Measurements from ENCODE around the gene ARHGEF38.

The ARHGEF38 gene

DNA sequence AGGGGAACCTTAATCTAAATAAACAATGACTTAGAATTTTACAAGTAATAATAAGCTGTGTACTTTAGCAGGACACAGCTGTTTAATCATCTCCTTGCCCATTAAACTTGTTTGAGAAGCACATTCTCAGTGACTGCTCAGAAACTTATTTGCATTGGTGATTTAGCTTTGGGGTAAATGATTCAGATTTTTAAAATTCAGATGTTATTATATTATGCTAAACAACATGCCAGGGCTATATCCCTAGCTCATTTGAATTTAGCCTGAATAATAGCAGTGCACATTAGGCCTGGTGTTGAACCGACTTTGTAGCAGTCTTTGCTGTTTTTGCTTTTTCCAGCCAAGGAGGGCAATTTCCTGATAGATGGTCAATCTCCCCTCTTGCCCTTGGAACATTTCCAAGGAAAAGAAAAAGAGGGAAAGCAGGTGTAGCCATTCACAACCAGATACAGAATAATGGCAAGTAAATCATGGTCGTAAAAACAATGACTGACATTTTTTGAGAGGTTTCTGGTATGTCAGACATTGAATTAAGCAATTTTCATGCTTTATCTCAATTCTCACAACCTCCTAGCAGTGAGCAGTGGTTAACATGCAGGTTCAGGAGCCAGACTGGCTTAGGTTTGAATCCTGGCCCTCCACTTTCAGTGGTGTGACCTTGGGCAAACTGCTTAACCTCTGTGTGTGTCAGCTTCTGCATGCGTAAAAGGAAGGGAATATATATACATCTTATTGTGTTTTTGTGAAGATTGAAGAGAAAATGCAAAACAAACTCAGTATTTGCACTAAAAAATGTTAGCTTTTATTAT is 16.8 kb downstream of the ARHGEF38 start:
- Histone ChIP-seq H3K14ac (ENCODE audit: low read length) (no peak overlapping the region), H2BK5ac (ENCODE audit: low read depth, low read length, poor library complexity) (no peak overlapping the region), H3K4me1 (ENCODE audit: control insufficient read depth in 1 of 2, insufficient read depth in 2 of 2, low read length in 2 of 2) (no peaks in the 10 kb centered on the region), H3K79me1 (ENCODE audit: low read length) (no peaks in the 10 kb centered on the region), H3K9me3 (ENCODE audit: insufficient read depth, low read depth, low read length) (no peaks in the 10 kb centered on the region), H3K27me3 (ENCODE audit: insufficient read depth, low read length) (no peaks in the 10 kb centered on the region), H3K36me3 (ENCODE audit: control insufficient read depth in 1 of 2, insufficient read depth in 2 of 2, low read length in 2 of 2) (no peaks in the 10 kb centered on the region), H4K8ac (ENCODE audit: low read depth, low read length) (no peak overlapping the region), H3K79me2 (ENCODE audit: control insufficient read depth, insufficient read depth, low read length, poor library complexity) (no peaks in the 10 kb centered on the region), H2AK5ac (ENCODE audit: low read length) (no peak overlapping the region), H3K4ac (ENCODE audit: low read depth, low read length) (no peak overlapping the region), H2BK12ac (ENCODE audit: low read length) (no peak overlapping the region), H3K23ac (ENCODE audit: low read length) (peak overlapping the region; percentile 25), H3K4me2 (ENCODE audit: low read length) (no peak overlapping the region), H3K27ac (ENCODE audit: low read depth, low read length) (no peak overlapping the region), H2BK120ac (ENCODE audit: insufficient read depth, low read length, poor library complexity) (no peak overlapping the region), H4K12ac (ENCODE audit: low read depth, low read length) (no peak overlapping the region), H2AFZ (ENCODE audit: insufficient read depth, low read length, poor library complexity) (no peak overlapping the region), H3K9ac (ENCODE audit: low read length) (no peak overlapping the region), H4K91ac (ENCODE audit: low read depth, low read length) (no peak overlapping the region), H3K4me3 (ENCODE audit: low read depth, low read length) (no peak overlapping the region), H3K18ac (ENCODE audit: low read length) (no peak overlapping the region)
- peak; percentile 2 to 55 for DNase-seq
- no CpG with 5 or more reads among the region's 3 CpGs for WGBS (ENCODE audit: extremely low coverage, insufficient coverage, insufficient read length)

DNA sequence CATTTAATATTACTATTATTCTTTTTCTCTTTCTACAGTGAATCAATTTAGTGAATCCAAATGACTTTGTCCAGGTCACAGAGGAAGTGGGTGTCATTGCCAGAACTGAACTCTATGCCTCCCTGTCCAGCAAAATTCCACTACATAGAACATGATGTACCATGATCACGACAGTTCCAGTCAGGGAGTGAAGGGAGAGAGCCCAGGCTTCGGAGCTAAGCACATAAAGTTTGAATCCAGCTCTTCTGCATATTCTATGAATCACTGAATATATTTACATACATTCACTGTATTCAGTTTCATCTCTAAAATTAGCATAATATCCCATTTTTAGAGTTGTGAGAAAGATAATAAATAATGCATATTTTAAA is 17.4 kb downstream of the ARHGEF38 start:
- Histone ChIP-seq H4K12ac (ENCODE audit: low read depth, low read length) (no peak overlapping the region), H3K14ac (ENCODE audit: low read length) (no peak overlapping the region), H4K8ac (ENCODE audit: low read depth, low read length) (no peak overlapping the region), H3K4ac (ENCODE audit: low read depth, low read length) (no peak overlapping the region), H3K27ac (ENCODE audit: low read depth, low read length) (no peak overlapping the region), H3K4me2 (ENCODE audit: low read length) (no peak overlapping the region), H3K79me1 (ENCODE audit: low read length) (no peaks in the 10 kb centered on the region), H2AFZ (ENCODE audit: insufficient read depth, low read length, poor library complexity) (no peak overlapping the region), H3K23ac (ENCODE audit: low read length) (no peak overlapping the region), H3K36me3 (ENCODE audit: control insufficient read depth in 1 of 2, insufficient read depth in 2 of 2, low read length in 2 of 2) (no peaks in the 10 kb centered on the region), H3K27me3 (ENCODE audit: insufficient read depth, low read length) (no peaks in the 10 kb centered on the region), H2BK5ac (ENCODE audit: low read depth, low read length, poor library complexity) (no peak overlapping the region), H3K4me3 (ENCODE audit: low read depth, low read length) (no peak overlapping the region), H3K79me2 (ENCODE audit: control insufficient read depth, insufficient read depth, low read length, poor library complexity) (no peaks in the 10 kb centered on the region), H3K4me1 (ENCODE audit: control insufficient read depth in 1 of 2, insufficient read depth in 2 of 2, low read length in 2 of 2) (no peaks in the 10 kb centered on the region), H2BK120ac (ENCODE audit: insufficient read depth, low read length, poor library complexity) (no peak overlapping the region), H2AK5ac (ENCODE audit: low read length) (no peak overlapping the region), H4K91ac (ENCODE audit: low read depth, low read length) (no peak overlapping the region), H3K9me3 (ENCODE audit: insufficient read depth, low read depth, low read length) (no peaks in the 10 kb centered on the region), H2BK12ac (ENCODE audit: low read length) (no peak overlapping the region), H3K9ac (ENCODE audit: low read length) (no peak overlapping the region), H3K18ac (ENCODE audit: low read length) (no peak overlapping the region)
- DNase-seq: no peak
- no CpG with 5 or more reads among the region's 2 CpGs for WGBS (ENCODE audit: extremely low coverage, insufficient coverage, insufficient read length)

GRCh38 chr4:105572296-105572695 is 19.9 kb downstream of the ARHGEF38 start:
- H3K4me3 ChIP-seq (ENCODE audit: low read depth, low read length): no peak overlapping the region
- no peak overlapping the region for H3K4ac ChIP-seq (ENCODE audit: low read depth, low read length)
- no peak overlapping the region for H3K18ac ChIP-seq (ENCODE audit: low read length)
- no peak overlapping the region for H3K23ac ChIP-seq (ENCODE audit: low read length)
- H2AFZ ChIP-seq (ENCODE audit: insufficient read depth, low read length, poor library complexity): no peak overlapping the region
- no peak overlapping the region for H2AK5ac ChIP-seq (ENCODE audit: low read length)
- no peak overlapping the region for H4K12ac ChIP-seq (ENCODE audit: low read depth, low read length)
- H3K36me3 ChIP-seq (ENCODE audit: control insufficient read depth in 1 of 2, insufficient read depth in 2 of 2, low read length in 2 of 2): no peaks in the 10 kb centered on the region
- no peak overlapping the region for H3K14ac ChIP-seq (ENCODE audit: low read length)
- no CpG with 5 or more reads among the region's 3 CpGs for WGBS (ENCODE audit: extremely low coverage, insufficient coverage, insufficient read length)
- H2BK12ac ChIP-seq (ENCODE audit: low read length): no peak overlapping the region
- H3K4me1 ChIP-seq (ENCODE audit: control insufficient read depth in 1 of 2, insufficient read depth in 2 of 2, low read length in 2 of 2): no peaks in the 10 kb centered on the region
- H4K8ac ChIP-seq (ENCODE audit: low read depth, low read length): no peak overlapping the region
- H3K9me3 ChIP-seq (ENCODE audit: insufficient read depth, low read depth, low read length): no peaks in the 10 kb centered on the region
- DNase-seq: no peak
- H3K27me3 ChIP-seq (ENCODE audit: insufficient read depth, low read length): no peaks in the 10 kb centered on the region
- H3K4me2 ChIP-seq (ENCODE audit: low read length): no peak overlapping the region
- H3K79me1 ChIP-seq (ENCODE audit: low read length): no peaks in the 10 kb centered on the region
- no peaks in the 10 kb centered on the region for H3K79me2 ChIP-seq (ENCODE audit: control insufficient read depth, insufficient read depth, low read length, poor library complexity)
- H2BK5ac ChIP-seq (ENCODE audit: low read depth, low read length, poor library complexity): no peak overlapping the region
- no peak overlapping the region for H2BK120ac ChIP-seq (ENCODE audit: insufficient read depth, low read length, poor library complexity)
- no peak overlapping the region for H3K9ac ChIP-seq (ENCODE audit: low read length)
- H4K91ac ChIP-seq (ENCODE audit: low read depth, low read length): no peak overlapping the region
- H3K27ac ChIP-seq (ENCODE audit: low read depth, low read length): no peak overlapping the region

DNA sequence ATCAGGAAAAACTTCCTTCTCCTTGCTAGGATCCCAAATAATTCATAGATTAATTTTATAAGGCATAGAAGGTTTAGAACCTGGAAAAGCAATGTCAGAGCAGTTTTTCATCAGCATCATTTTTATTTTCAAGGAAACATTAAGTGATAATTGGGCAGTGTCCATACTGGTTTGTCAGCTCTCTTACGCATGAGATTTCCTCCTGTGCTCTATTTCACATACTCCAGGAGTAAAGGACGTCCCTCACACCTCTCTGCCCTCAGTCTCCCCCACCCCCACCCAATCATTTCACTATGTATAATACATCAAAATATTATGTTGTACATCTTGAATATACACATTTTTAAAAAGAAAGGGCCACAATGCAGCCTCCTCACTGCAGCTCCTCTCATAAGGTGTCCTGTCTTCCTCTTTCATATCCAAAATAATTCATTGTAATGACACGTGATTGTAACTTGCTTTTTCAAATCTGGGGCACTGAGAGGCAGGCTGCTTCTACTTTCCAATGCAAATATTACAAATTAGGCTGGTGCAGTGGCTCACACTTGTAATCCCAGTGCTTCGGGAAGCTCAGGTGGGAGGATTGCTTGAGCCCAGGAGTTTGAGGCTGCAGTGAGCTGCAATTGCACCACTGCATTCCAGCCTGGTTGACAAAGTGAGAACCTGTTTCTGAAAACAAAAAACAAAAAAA is 34.4 kb downstream of the ARHGEF38 start:
- no peaks in the 10 kb centered on the region for H3K27me3 ChIP-seq (ENCODE audit: insufficient read depth, low read length)
- H2AFZ ChIP-seq (ENCODE audit: insufficient read depth, low read length, poor library complexity): no peak overlapping the region
- no peak overlapping the region for H3K4me3 ChIP-seq (ENCODE audit: low read depth, low read length)
- no CpG with 5 or more reads among the region's 4 CpGs for WGBS (ENCODE audit: extremely low coverage, insufficient coverage, insufficient read length)
- H3K9ac ChIP-seq (ENCODE audit: low read length): no peak overlapping the region
- no peak overlapping the region for H2BK5ac ChIP-seq (ENCODE audit: low read depth, low read length, poor library complexity)
- H4K91ac ChIP-seq (ENCODE audit: low read depth, low read length): no peak overlapping the region
- no peak overlapping the region for H3K18ac ChIP-seq (ENCODE audit: low read length)
- H3K4ac ChIP-seq (ENCODE audit: low read depth, low read length): no peak overlapping the region
- no peak overlapping the region for H4K12ac ChIP-seq (ENCODE audit: low read depth, low read length)
- no peak overlapping the region for H4K8ac ChIP-seq (ENCODE audit: low read depth, low read length)
- no peak overlapping the region for H3K27ac ChIP-seq (ENCODE audit: low read depth, low read length)
- no peak overlapping the region for H2BK12ac ChIP-seq (ENCODE audit: low read length)
- H3K79me1 ChIP-seq (ENCODE audit: low read length): no peaks in the 10 kb centered on the region
- no peak overlapping the region for H3K23ac ChIP-seq (ENCODE audit: low read length)
- H2AK5ac ChIP-seq (ENCODE audit: low read length): no peak overlapping the region
- no peaks in the 10 kb centered on the region for H3K79me2 ChIP-seq (ENCODE audit: control insufficient read depth, insufficient read depth, low read length, poor library complexity)
- DNase-seq: no peak
- H3K4me1 ChIP-seq (ENCODE audit: control insufficient read depth in 1 of 2, insufficient read depth in 2 of 2, low read length in 2 of 2): no peaks in the 10 kb centered on the region
- no peak overlapping the region for H3K4me2 ChIP-seq (ENCODE audit: low read length)
- no peak overlapping the region for H3K14ac ChIP-seq (ENCODE audit: low read length)
- no peak overlapping the region for H2BK120ac ChIP-seq (ENCODE audit: insufficient read depth, low read length, poor library complexity)
- no peaks in the 10 kb centered on the region for H3K36me3 ChIP-seq (ENCODE audit: control insufficient read depth in 1 of 2, insufficient read depth in 2 of 2, low read length in 2 of 2)
- no peaks in the 10 kb centered on the region for H3K9me3 ChIP-seq (ENCODE audit: insufficient read depth, low read depth, low read length)
